GM18526 (cell line): ENCODE data around the gene GAB2.

Experiments used
- POLR2A ChIP-seq: IDR thresholded peaks from 3 replicates; pipeline ENCODE4 v1.6.1; 2011; ENCODE audit not compliant: insufficient read length; ENCODE audit errors: extremely low read depth

The GAB2 gene

DNA sequence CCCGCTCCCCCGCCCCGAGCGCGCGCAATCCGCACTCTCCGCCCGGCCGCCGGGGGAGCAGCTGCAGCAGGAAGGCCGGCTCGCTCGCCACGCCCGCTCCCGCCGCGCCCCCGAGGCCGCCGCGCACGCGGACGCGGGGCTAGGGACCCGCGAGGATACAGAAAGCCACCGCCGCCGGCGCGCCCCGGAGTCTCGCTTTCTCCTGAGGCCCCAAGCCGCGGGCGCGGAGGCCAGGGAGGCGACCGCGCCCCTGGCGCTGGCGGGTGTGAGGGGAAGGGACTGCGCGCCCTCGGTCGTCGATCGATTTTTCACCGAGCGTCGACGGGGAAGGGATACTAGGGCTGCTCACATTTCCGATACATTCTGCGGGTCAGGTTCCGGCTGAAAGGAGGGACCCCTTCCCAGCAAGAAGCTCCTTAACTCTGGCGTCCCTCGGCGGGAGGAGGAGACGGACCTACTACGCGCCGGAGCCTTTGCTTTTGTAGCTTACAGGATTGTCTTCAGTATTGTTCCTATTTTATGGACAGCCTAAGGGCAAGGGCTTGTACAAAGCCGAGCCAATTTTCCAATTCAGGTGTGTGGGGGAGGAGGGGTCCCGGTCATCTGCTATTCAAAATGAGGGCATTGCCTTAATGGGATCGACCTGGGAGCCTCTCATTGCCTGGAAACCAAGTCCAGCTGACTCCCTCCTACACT is 416 bp upstream of the GAB2 start:
- peak; percentile 30 for TF ChIP-seq POLR2A

DNA sequence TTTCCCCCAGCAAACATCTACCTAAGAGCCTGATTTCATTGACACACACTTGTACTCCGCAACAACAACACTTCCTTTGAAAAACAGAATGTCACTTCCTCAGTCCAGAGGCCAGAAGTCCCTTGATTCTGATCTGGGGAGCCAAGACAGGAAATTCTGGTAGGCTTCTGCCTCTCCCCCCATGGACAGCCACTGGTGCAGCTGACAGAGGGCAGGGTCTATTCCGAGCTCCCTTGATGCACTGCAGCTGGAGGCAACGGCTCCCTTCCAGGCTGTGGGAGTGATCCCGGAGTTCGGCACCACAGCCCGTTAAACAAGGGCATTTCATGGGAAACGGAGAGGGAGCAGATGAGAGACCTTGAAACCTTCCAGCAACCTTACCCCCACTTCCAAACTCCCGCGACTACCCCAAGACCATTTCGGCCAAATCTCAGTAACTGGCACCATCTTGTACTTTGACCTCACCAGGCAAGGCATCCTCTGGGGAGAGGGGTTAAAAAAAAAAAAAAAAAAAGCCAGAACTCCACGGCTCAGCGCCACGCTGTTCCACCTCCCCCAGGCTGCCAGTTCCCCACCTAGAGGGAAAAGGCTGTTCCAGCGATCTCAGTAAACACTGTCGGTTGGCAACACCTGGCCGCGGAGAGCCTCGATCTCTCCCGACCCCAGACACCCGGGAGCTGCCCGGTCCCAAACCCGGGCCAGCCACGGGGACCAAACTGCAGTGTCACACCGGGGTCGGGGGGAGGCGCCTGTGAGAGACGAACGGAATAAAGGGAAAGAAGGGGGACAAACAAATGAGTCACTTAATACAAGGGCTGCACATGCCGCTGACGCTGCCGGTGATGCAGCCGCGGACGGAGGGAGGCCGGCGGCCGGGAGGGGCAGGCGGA is 1.1 kb downstream of the GAB2 start:
- TF ChIP-seq POLR2A, result no peak

DNA sequence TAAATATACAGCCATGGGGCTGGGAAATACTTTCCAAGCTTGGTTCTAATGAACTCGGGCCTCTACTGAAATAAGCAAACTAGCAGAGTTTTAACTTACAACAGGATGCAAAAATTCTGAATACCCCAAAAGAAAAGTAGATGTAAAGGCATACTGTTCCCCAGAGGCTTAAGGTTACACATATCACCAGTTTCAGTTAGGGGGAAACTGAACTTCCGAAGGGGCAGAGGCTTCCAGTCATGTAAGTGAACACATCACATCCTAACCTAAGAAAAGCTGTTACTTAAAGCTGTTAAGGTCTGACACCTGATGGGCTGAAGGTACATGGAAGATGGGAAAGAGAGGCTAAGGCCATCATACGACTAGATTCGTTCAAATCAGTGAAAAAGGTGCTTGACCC is 2.3 kb downstream of the GAB2 start:
- no peak for TF ChIP-seq POLR2A

- no peak for TF ChIP-seq POLR2A
These were observed 3.1 kb downstream of the GAB2 start for GRCh38 chr11:78414321-78415051.

DNA sequence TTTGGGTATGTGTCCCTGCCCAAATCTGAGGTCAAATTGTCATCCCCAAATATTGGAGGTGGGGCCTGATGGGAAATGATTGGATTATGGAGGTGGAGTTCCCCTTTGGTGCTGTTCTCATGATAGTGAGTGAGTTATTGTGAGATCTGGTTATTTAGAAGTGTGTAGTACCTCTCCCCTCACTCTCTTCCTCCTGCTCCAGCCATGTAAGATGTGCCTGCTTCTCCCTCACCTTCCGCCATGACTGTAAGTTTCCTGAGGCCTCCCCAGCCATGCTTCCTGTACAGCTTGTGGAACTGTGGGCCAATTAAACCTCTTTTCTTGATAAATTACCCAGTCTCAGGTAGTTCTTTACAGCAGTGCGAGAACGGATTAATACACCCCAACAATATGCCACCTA is 9.0 kb downstream of the GAB2 start:
- TF ChIP-seq POLR2A, result no peak

- no peak for TF ChIP-seq POLR2A
These were observed 10.9 kb downstream of the GAB2 start for GRCh38 chr11:78406568-78407196.

GRCh38 chr11:78405805-78406204 is 11.8 kb downstream of the GAB2 start:
- TF ChIP-seq POLR2A, result no peak

- no peak for TF ChIP-seq POLR2A
These were observed 13.8 kb downstream of the GAB2 start for GRCh38 chr11:78403781-78404180.

GRCh38 chr11:78402847-78403246 is 14.8 kb downstream of the GAB2 start:
- no peak for TF ChIP-seq POLR2A

- TF ChIP-seq POLR2A, result no peak
These were observed 16.9 kb downstream of the GAB2 start for GRCh38 chr11:78400702-78401101.

- TF ChIP-seq POLR2A, result no peak
These were observed 17.5 kb downstream of the GAB2 start for GRCh38 chr11:78400116-78400515.

DNA sequence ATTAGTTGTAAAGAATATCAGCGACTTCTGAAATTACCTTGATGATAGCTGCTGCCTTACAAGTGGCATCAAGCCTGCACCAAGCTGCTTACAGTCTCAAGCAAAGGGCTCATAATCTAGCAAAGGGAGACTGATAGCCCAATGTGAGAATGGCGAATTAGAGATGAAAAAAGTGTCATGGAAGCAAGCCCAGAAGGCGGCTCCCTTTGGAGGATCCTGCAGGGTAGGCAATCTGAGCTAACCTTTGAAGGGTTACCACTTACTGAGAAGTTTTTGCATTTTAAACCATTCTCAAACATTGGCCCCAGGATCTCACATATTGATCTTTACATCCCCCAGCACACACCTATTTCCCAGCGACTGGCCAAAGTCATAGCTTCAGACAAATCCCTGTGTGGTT is 18.5 kb downstream of the GAB2 start:
- no peak for TF ChIP-seq POLR2A

DNA sequence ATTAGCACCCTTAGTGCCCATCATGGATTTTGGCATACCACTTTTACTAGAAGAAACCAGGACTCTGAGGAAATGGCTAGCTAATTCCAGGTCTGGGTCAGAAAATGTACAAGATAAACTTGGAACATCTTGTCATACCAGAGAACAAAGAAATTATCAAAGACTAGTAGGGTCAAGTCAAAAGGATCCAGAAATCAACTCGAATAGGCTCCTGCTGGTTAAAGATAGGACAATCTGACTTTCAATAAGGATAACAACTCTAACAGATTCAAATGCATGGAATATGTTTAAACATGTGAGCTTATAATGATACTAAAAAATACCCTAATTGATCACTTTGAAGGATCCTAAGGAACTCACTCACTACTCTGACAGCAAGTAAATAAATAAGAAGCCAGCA is 18.9 kb downstream of the GAB2 start:
- no peak for TF ChIP-seq POLR2A

- no peak for TF ChIP-seq POLR2A
These were observed 20.2 kb downstream of the GAB2 start for GRCh38 chr11:78397398-78397797.

- no peak for TF ChIP-seq POLR2A
These were observed 22.0 kb downstream of the GAB2 start for GRCh38 chr11:78395597-78395996.
